Measurements from ENCODE around the gene TMPRSS7. TPM values are rescaled to one million over a fixed set of nuclear protein-coding genes. Genes with fewer than 3 reads are reported as not detected.

TMPRSS7 gene
- total and polyA plus RNA-seq, 12 donors = not detected

DNA sequence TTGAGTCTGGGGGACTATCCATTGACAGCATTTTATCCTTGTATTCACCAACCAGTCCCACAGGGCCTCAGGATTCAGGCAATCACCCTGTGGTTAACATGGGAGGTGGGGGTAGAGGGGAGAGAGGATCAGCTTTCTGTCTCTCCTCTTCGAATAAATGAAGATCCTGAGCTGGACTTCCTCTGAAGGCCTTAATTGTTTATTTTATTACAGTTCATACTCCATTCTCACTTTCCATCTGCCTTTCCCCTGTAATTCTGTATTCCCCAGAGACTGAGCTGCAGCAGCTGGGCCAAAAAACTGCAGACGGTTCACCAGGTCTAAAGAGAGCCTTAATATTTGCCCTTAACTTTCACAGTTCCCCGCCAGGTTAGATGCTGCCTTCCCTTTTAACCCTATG, 23.9 kb upstream of the TMPRSS7 start:
- intact Hi-C loops (cut with DNase I) = no loop called here

DNA sequence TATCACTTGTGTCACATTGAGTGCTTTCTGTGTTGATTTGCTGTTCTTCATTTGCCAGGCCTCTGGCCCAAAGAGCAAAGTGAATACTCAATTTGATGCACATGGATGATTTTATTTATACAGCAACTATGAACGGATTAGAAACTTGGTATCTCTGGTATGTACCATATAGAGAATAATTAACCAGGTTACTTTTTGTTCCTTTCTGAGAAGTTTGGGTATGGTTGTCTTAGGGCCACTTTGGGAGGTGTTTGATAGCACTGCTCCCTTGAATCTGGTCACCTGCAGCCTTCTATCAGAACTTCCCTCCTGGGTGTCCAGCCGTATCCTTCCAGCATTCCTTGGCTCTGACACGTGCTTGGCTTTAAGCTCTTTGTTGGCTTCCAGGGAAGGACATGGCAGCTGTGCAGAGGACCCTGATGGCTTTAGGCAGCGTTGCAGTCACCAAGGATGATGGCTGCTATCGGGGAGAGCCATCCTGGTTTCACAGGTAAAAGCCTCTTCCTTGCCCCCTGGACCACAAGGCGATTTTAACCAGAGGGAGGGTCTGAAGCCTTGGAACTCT, 23.1 kb upstream of the TMPRSS7 start:
- Histone ChIP-seq H3K9me3 (replicated peaks in 1 of 3) (no peaks in the 10 kb centered on the region), H3K27me3 (no peaks in the 10 kb centered on the region), H3K27ac (no peak overlapping the region), H3K4me1 (replicated peaks in 1 of 2) (peaks cover 4 to 27% of the 10 kb centered on the region in 2 donors), H3K4me3 (no peak overlapping the region), H3K36me3 (replicated peaks in 1 of 2) (no peaks in the 10 kb centered on the region)
- no peak for DNase-seq
- TF ChIP-seq, protein P1, sequence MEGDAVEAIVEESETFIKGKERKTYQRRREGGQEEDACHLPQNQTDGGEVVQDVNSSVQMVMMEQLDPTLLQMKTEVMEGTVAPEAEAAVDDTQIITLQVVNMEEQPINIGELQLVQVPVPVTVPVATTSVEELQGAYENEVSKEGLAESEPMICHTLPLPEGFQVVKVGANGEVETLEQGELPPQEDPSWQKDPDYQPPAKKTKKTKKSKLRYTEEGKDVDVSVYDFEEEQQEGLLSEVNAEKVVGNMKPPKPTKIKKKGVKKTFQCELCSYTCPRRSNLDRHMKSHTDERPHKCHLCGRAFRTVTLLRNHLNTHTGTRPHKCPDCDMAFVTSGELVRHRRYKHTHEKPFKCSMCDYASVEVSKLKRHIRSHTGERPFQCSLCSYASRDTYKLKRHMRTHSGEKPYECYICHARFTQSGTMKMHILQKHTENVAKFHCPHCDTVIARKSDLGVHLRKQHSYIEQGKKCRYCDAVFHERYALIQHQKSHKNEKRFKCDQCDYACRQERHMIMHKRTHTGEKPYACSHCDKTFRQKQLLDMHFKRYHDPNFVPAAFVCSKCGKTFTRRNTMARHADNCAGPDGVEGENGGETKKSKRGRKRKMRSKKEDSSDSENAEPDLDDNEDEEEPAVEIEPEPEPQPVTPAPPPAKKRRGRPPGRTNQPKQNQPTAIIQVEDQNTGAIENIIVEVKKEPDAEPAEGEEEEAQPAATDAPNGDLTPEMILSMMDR (IDR thresholded peaks at IDR 0.05) = no peak
- no peak for TF ChIP-seq POLR2A (IDR thresholded peaks at IDR 0.05)
- intact Hi-C loops (cut with DNase I) = no loop called here
- 57 to 93% (median 83%) methylated on average over 3 to 6 of the region's 6 CpGs for WGBS, 4 donors

More for the DNA sequence above, 23.9 kb upstream of the TMPRSS7 start:
- Histone ChIP-seq H3K9me3 (replicated peaks in 1 of 3) (no peaks in the 10 kb centered on the region), H3K4me3 (no peak overlapping the region), H3K27me3 (no peaks in the 10 kb centered on the region), H3K4me1 (replicated peaks in 1 of 2) (peaks cover 0 to 19% of the 10 kb centered on the region in 2 donors), H3K36me3 (replicated peaks in 1 of 2) (no peaks in the 10 kb centered on the region), H3K27ac (no peak overlapping the region)
- peak in 1 of 7 donors; percentile 29 for DNase-seq
- 70 to 79% (median 78%) methylated on average over 3 of the region's 3 CpGs for WGBS, 4 donors
- TF ChIP-seq POLR2A (IDR thresholded peaks at IDR 0.05) = no peak
- TF ChIP-seq, protein P1 (IDR thresholded peaks at IDR 0.05) = no peak

GRCh38 chr3:112012205-112012992, 22.1 kb upstream of the TMPRSS7 start:
- 44 to 58% (median 54%) methylated on average over 6 of the region's 6 CpGs for WGBS, 4 donors
- TF ChIP-seq, protein P1 (IDR thresholded peaks at IDR 0.05) = no peak
- TF ChIP-seq POLR2A (IDR thresholded peaks at IDR 0.05) = no peak
- intact Hi-C loops (cut with DNase I) = no loop called here
- no peaks in the 10 kb centered on the region for H3K9me3 ChIP-seq (replicated peaks in 1 of 3)
- no peaks in the 10 kb centered on the region for H3K27me3 ChIP-seq
- no peaks in the 10 kb centered on the region for H3K36me3 ChIP-seq (replicated peaks in 1 of 2)
- no peak for DNase-seq
- H3K27ac ChIP-seq = peak overlapping the region in 1 of 5 donors; percentile 61
- H3K4me1 ChIP-seq (replicated peaks in 1 of 2) = peaks cover 4 to 27% of the 10 kb centered on the region in 2 donors
- H3K4me3 ChIP-seq = no peak overlapping the region

DNA sequence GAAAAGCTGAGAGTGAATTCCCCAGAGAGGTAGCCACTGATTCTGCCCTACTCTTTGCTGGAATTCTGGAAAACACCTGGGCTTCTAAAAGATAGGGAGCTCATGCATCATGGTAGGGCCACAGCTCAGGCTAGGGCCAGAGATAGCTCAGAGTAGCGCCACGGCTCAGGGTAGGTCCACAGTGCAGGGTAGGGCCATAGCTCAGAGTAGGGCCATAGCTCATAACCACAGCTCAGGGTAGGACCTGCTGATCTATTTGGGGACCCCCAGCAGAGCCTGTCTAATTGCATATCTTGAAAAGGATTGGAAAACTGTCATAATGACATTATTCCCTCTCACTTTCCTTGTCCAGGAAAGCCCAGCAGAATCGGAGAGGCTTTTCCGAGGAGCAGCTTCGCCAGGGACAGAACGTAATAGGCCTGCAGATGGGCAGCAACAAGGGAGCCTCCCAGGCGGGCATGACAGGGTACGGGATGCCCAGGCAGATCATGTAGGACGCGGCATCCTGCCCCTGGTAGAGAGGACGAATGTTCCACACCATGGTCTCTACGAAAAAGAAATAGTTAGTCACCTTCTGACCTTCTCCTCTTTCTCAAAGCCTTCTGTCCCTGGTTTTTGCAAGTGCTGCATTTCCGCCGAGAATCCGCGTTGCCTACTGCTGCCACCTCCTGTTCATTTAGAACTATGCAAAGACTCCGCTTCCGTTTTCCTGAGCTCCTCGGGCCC, 21.3 kb upstream of the TMPRSS7 start:
- WGBS, 4 donors = 29 to 44% (median 31%) methylated on average over 19 of the region's 19 CpGs
- intact Hi-C loops (cut with DNase I) = no loop called here
- H3K4me3 ChIP-seq = no peak overlapping the region
- H3K36me3 ChIP-seq (replicated peaks in 1 of 2) = no peaks in the 10 kb centered on the region
- peak; percentile 58 to 89 (median 80) for DNase-seq
- H3K27ac ChIP-seq = peak overlapping the region in 2 of 5 donors; percentile 57 to 61
- H3K27me3 ChIP-seq = no peaks in the 10 kb centered on the region
- no peaks in the 10 kb centered on the region for H3K9me3 ChIP-seq (replicated peaks in 1 of 3)
- TF ChIP-seq POLR2A (IDR thresholded peaks at IDR 0.05) = no peak
- TF ChIP-seq, protein P1 (IDR thresholded peaks at IDR 0.05) = peak; percentile 56 to 81 (median 72)
- H3K4me1 ChIP-seq (replicated peaks in 1 of 2) = peaks cover 4 to 27% of the 10 kb centered on the region in 2 donors
